HepG2 (cell line): ENCODE data around the gene SFI1. TPM values are rescaled to one million over a fixed set of nuclear protein-coding genes. Genes with fewer than 3 reads are reported as not detected.

Experiments
- ATAC-seq: fragments of 200-7000 bp; cut with Tn5 transposase; 3 replicates; pipeline ENCODE4 v1.9.1; 2020; ENCODE audit warnings: mild to moderate bottlenecking, moderate library complexity
- BruUV-seq: library from RNA; stranded (reverse); fragments of 400-500 nt; replicated peaks from 2 replicates; lab custom pipeline; 2021; lab: Mats Ljungman, UMichigan
- CTCF ChIA-PET: fragments of 300-600 bp; formaldehyde crosslinking; extraction: SDS; loops from one replicate; lab custom pipeline; 2021; ENCODE audit warnings: low total read pairs, inconsistent platforms, low intra/inter-chr PET ratio; lab: Yijun Ruan, JAX
- POLR2A ChIA-PET: fragments of 350-600 bp; sonication (Branson Sonifier 250); formaldehyde crosslinking; loops from one replicate; lab custom pipeline; 2020; ENCODE audit warnings: antibody characterized with exemption, inconsistent platforms; lab: Yijun Ruan, JAX
- DNase-seq: peaks from one replicate; pipeline ENCODE4 v3.0.0-alpha.2; 2015; ENCODE audit warnings: low spot score
- FAIRE-seq: peaks from 3 replicates; lab custom pipeline; 2011; peaks lifted over from hg19 to GRCh38; lab: Jason Lieb, UNC
- H2AFZ ChIP-seq: one replicate; pipeline ENCODE4 v1.6.1; 2011; ENCODE audit warnings: low read length, inconsistent platforms
- H3K27ac ChIP-seq: fragments of 300-600 bp; 3 replicates; pipeline ENCODE4 v1.8.0; 2011; ENCODE audit warnings: mixed run types, mild to moderate bottlenecking, mixed read lengths, low read length, inconsistent platforms; ENCODE audit not compliant: insufficient read depth; ENCODE audit errors: extremely low read length
- H3K27me3 ChIP-seq, 2 experiments: fragments of 200-600 bp in 1 of 2; 2 replicates in 1 of 2; 3 replicates in 1 of 2; pipeline versions ENCODE4 v1.6.0 to v1.8.0; 2011; ENCODE audit warnings: low read length in 2 of 2, mild to moderate bottlenecking in 2 of 2, moderate library complexity in 2 of 2, inconsistent platforms in 1 of 2; ENCODE audit not compliant: insufficient read depth in 2 of 2, control insufficient read depth in 1 of 2
- H3K36me3 ChIP-seq, 2 experiments: fragments of 200-600 bp in 1 of 2; replicated peaks in 1 of 2; 2 replicates in 1 of 2; 3 replicates in 1 of 2; pipeline versions ENCODE4 v1.5.1 to v1.8.0; 2011; ENCODE audit warnings: low read length in 2 of 2, inconsistent platforms in 1 of 2; ENCODE audit not compliant: insufficient read depth in 2 of 2, control insufficient read depth in 1 of 2
- H3K4me1 ChIP-seq: 2 replicates; pipeline ENCODE4 v1.5.1; 2012; ENCODE audit warnings: low read length, inconsistent platforms; ENCODE audit not compliant: insufficient read depth
- H3K4me2 ChIP-seq: 2 replicates; pipeline ENCODE4 v1.6.0; 2011; ENCODE audit warnings: low read depth, low read length, inconsistent platforms
- H3K4me3 ChIP-seq, 3 experiments: fragments of 200-600 bp in 1 of 3; sonication (generic), shearing (Covaris generic) in 1 of 3; replicated peaks in 1 of 3; 2 replicates each; pipeline ENCODE4 v1.5.1; 2011 to 2016; ENCODE audit warnings: low read length in 3 of 3, inconsistent platforms in 2 of 3, low read depth in 2 of 3, mild to moderate bottlenecking in 2 of 3, control low read depth in 1 of 3, mixed read lengths in 1 of 3; ENCODE audit not compliant: insufficient read depth in 1 of 3
- H3K79me2 ChIP-seq: one replicate; pipeline ENCODE4 v1.6.1; 2011; ENCODE audit warnings: low read length, inconsistent platforms; ENCODE audit not compliant: insufficient read depth
- H3K9ac ChIP-seq: 2 replicates; pipeline ENCODE4 v1.6.0; 2011; ENCODE audit warnings: mild to moderate bottlenecking, low read depth, low read length, inconsistent platforms; ENCODE audit not compliant: insufficient read depth
- H3K9me3 ChIP-seq: 2 replicates; pipeline ENCODE4 v1.5.1; 2012; ENCODE audit warnings: mild to moderate bottlenecking, low read length
- H4K20me1 ChIP-seq: 2 replicates; pipeline ENCODE4 v1.6.0; 2011; ENCODE audit warnings: inconsistent platforms, mild to moderate bottlenecking, low read length, moderate library complexity; ENCODE audit not compliant: insufficient read depth
- AHR ChIP-seq: IDR thresholded peaks from 2 replicates; pipeline ENCODE4 v1.6.1; 2018; ENCODE audit warnings: missing genetic modification reagents, missing compliant biosample characterization
- ARID5B ChIP-seq: IDR thresholded peaks from 2 replicates; pipeline ENCODE4 v1.4.0; 2020; ENCODE audit warnings: mild to moderate bottlenecking, missing genetic modification reagents
- HMGXB3 ChIP-seq: sonication (generic); formaldehyde crosslinking; IDR thresholded peaks from 2 replicates; pipeline ENCODE4 v1.4.0; 2020; ENCODE audit warnings: missing genetic modification reagents, borderline replicate concordance
- JUNB ChIP-seq: sonication (generic); formaldehyde crosslinking; IDR thresholded peaks from 2 replicates; pipeline ENCODE4 v1.8.0; 2022; ENCODE audit warnings: missing genetic modification reagents, mild to moderate bottlenecking, borderline replicate concordance
- KAT7 ChIP-seq: IDR thresholded peaks from 2 replicates; pipeline ENCODE4 v1.6.1; 2018; ENCODE audit warnings: borderline replicate concordance, missing compliant biosample characterization
- MXD3 ChIP-seq: IDR thresholded peaks from 2 replicates; pipeline ENCODE4 v1.6.1; 2016; ENCODE audit warnings: mild to moderate bottlenecking, missing biosample characterization, missing genetic modification reagents
- PPARG ChIP-seq: conservative IDR thresholded peaks from 2 replicates; pipeline ENCODE4 v1.6.1; 2016; ENCODE audit warnings: missing biosample characterization, missing genetic modification reagents
- SP5 ChIP-seq: IDR thresholded peaks from 2 replicates; pipeline ENCODE4 v1.6.1; 2016; ENCODE audit warnings: low read depth, borderline replicate concordance
- TEAD3 ChIP-seq: optimal IDR thresholded peaks from 2 replicates; pipeline ENCODE3; 2016; ENCODE audit warnings: borderline replicate concordance
- TSC22D2 ChIP-seq: sonication (generic); formaldehyde crosslinking; IDR thresholded peaks from 2 replicates; pipeline ENCODE4 v1.5.1; 2020; ENCODE audit warnings: missing genetic modification reagents, mild to moderate bottlenecking, borderline replicate concordance
- ZMYM3 ChIP-seq: sonication (generic); formaldehyde crosslinking; IDR thresholded peaks from 2 replicates; pipeline ENCODE4 v1.5.1; 2020; ENCODE audit warnings: mild to moderate bottlenecking, missing genetic modification reagents
- ZNF543 ChIP-seq: sonication (generic); formaldehyde crosslinking; IDR thresholded peaks from 2 replicates; pipeline ENCODE4 v1.4.0; 2020; ENCODE audit warnings: mild to moderate bottlenecking, missing genetic modification reagents
- ZSCAN5A ChIP-seq: sonication (generic); formaldehyde crosslinking; IDR thresholded peaks from 2 replicates; pipeline ENCODE4 v1.8.0; 2022; ENCODE audit warnings: mild to moderate bottlenecking, missing genetic modification reagents, borderline replicate concordance
- WGBS: methylation state at CpG from one replicate; pipeline ENCODE4 v1.1.6; 2017; ENCODE audit warnings: low lambda C conversion rate; 5-methylcytosine and 5-hydroxymethylcytosine counted together
- in situ Hi-C: cut with HindIII; loops from 2 replicates; pipeline ENCODE4 v1.10.0; 2017; ENCODE audit warnings: low pct_unique_long_range_greater_than_20kb; ENCODE audit not compliant: extremely low pct_ligation_motif_present
- intact Hi-C: fragments of 100-400 bp; cut with micrococcal nuclease; formaldehyde crosslinking; loops from one replicate; pipeline ENCODE4 v1.10.0; 2022; ENCODE audit not compliant: unreplicated experiment
- polyA plus RNA-seq, 8 experiments: library from polyadenylated mRNA; depleted of rRNA in 3 of 8; stranded (reverse) in 7 of 8; unstranded in 1 of 8; fragments of >200 nt; fragmentation: Illumina TruSeq in 4 of 8; extraction: Trizol in 4 of 8; gene quantifications; 2 replicates each; pipeline versions ENCODE4 v1.2.1 to v1.2.3, GENCODE V29; 2011 to 2016; ENCODE audit warnings: low read depth in 4 of 8, missing spikeins in 1 of 8, mixed read lengths in 1 of 8; ENCODE audit not compliant: insufficient read depth in 1 of 8
- total RNA-seq, 5 experiments: library from RNA; depleted of rRNA; stranded (reverse); fragments of >200 nt; fragmentation: Illumina TruSeq; extraction: Trizol; gene quantifications; 2 replicates each; pipeline ENCODE4 v1.2.3, GENCODE V29; 2016; ENCODE audit warnings: low read depth in 1 of 5

SFI1 gene
- total and polyA plus RNA-seq, 2 of the 13 experiments (the other 11 are each of a cell fraction or from before 2014, with no cell fraction given), result 20.5 to 40.1 TPM

- TF ChIP-seq HMGXB3, result no peak
- 0 out of 2 replicates have a peak, but pooled peaks have one; percentile 45 for TF ChIP-seq ZMYM3 (CRISPR knock-in tag)
- no peak for TF ChIP-seq TSC22D2 (CRISPR knock-in tag)
- no peak for TF ChIP-seq ZNF543 (CRISPR knock-in tag)
These were observed 37.0 kb downstream of the SFI1 start (continued) for GRCh38 chr22:31533374-31533773.

GRCh38 chr22:31537019-31537535 is 40.7 kb downstream of the SFI1 start:
- Histone ChIP-seq H3K4me1 (peaks cover 17% of the 10 kb centered on the region), H4K20me1 (no peaks in the 10 kb centered on the region), H3K9ac (no peak overlapping the region), H3K9me3 (no peaks in the 10 kb centered on the region), H3K4me3 (no peak overlapping the region), H2AFZ (no peak overlapping the region), H3K36me3 (no peaks in the 10 kb centered on the region), H3K27ac (no peak overlapping the region), H3K79me2 (no peaks in the 10 kb centered on the region), H3K4me2 (no peak overlapping the region), H3K27me3 (no peaks in the 10 kb centered on the region)
- WGBS, result 94% methylated on average over 8 of the region's 8 CpGs
- CTCF ChIA-PET, result no interaction called here
- ATAC-seq (no peak), FAIRE-seq (no peak), DNase-seq (no peak)
- in situ Hi-C loops, result no loop called here
- intact Hi-C loops, result no loop called here
- POLR2A ChIA-PET, result no interaction called here
- no TSS peak for BruUV-seq
- TF ChIP-seq AHR (CRISPR knock-in tag) (no peak), PPARG (CRISPR knock-in tag) (no peak), SP5 (CRISPR knock-in tag) (no peak), ARID5B (CRISPR knock-in tag) (no peak), KAT7 (CRISPR knock-in tag) (no peak), ZSCAN5A (CRISPR knock-in tag) (no peak), JUNB (CRISPR knock-in tag) (no peak), TEAD3 (CRISPR knock-in tag) (no peak), MXD3 (CRISPR knock-in tag) (no peak)
